GM12878 (cell line): ENCODE results near the gene PARP16. TPM values are rescaled to one million over a fixed set of nuclear protein-coding genes. Genes with fewer than 3 reads are reported as not detected.

Experiments used
- ATAC-seq: fragments of 200-7000 bp; cut with Tn5 transposase; 3 replicates; pipeline ENCODE4 v1.9.1; 2020; ENCODE audit warnings: mild to moderate bottlenecking, moderate library complexity
- BruUV-seq: library from RNA; stranded (reverse); fragments of 400-500 nt; replicated peaks from 2 replicates; lab custom pipeline; 2021; lab: Mats Ljungman, UMichigan
- CTCF ChIA-PET: fragments of 300-600 bp; sonication (Branson Sonifier 250); formaldehyde crosslinking; extraction: SDS; loops from one replicate; lab custom pipeline; 2021; ENCODE audit warnings: inconsistent platforms; lab: Yijun Ruan, JAX
- POLR2A ChIA-PET: fragments of 350-600 bp; formaldehyde crosslinking; extraction: SDS; loops from one replicate; lab custom pipeline; 2021; ENCODE audit warnings: inconsistent platforms; lab: Charles Lee
- RAD21 ChIA-PET: fragments of 300-600 bp; sonication (Branson Sonifier 250); formaldehyde crosslinking; loops from one replicate; lab custom pipeline; 2023; ENCODE audit warnings: antibody characterized with exemption; ENCODE audit not compliant: unreplicated experiment; lab: Charles Lee
- SMC1A ChIA-PET: fragments of 300-600 bp; sonication (Branson Sonifier 250); formaldehyde crosslinking; loops from one replicate; lab custom pipeline; 2023; ENCODE audit not compliant: unreplicated experiment, uncharacterized antibody; lab: Charles Lee
- DNase-seq: peaks from one replicate; pipeline ENCODE4 v3.0.0-alpha.2; 2011; ENCODE audit warnings: low read depth, low spot score
- FAIRE-seq: peaks from 3 replicates; lab custom pipeline; 2011; peaks lifted over from hg19 to GRCh38; lab: Jason Lieb, UNC
- H2AFZ ChIP-seq: 2 replicates; pipeline ENCODE4 v1.6.0; 2011; ENCODE audit warnings: low read depth, low read length, control low read depth; ENCODE audit not compliant: control insufficient read depth
- H3K27ac ChIP-seq: 2 replicates; pipeline ENCODE4 v1.5.1; 2011; ENCODE audit warnings: control low read depth; ENCODE audit not compliant: control insufficient read depth, insufficient read depth
- H3K27me3 ChIP-seq, 2 experiments: replicated peaks in 1 of 2; 2 replicates each; pipeline versions ENCODE4 v1.6.0 to v1.6.1; 2011; ENCODE audit warnings: low read length in 1 of 2; ENCODE audit not compliant: control insufficient read depth in 2 of 2, insufficient read depth in 2 of 2
- H3K36me3 ChIP-seq, 2 experiments: 2 replicates each; pipeline ENCODE4 v1.5.1; 2011; ENCODE audit warnings: low read length in 1 of 2; ENCODE audit not compliant: control insufficient read depth in 2 of 2, insufficient read depth in 2 of 2
- H3K4me1 ChIP-seq: 2 replicates; pipeline ENCODE4 v1.6.1; 2011; ENCODE audit warnings: mild to moderate bottlenecking, low read length, moderate library complexity, mixed read lengths; ENCODE audit not compliant: control insufficient read depth, insufficient read depth
- H3K4me2 ChIP-seq: 2 replicates; pipeline ENCODE4 v1.6.0; 2011; ENCODE audit warnings: control low read depth; ENCODE audit not compliant: control insufficient read depth, insufficient read depth
- H3K4me3 ChIP-seq: fragments of 200-600 bp; sonication (generic); 2 replicates; pipeline ENCODE4 v1.5.1; 2016
- H3K79me2 ChIP-seq: 2 replicates; pipeline ENCODE4 v1.6.0; 2011; ENCODE audit warnings: low read length; ENCODE audit not compliant: control insufficient read depth, insufficient read depth
- H3K9ac ChIP-seq: 2 replicates; pipeline ENCODE4 v1.8.0; 2011; ENCODE audit warnings: low read length, control low read depth, mixed read lengths; ENCODE audit not compliant: control insufficient read depth, insufficient read depth
- H3K9me3 ChIP-seq: replicated peaks from 3 replicates; pipeline ENCODE4 v1.5.1; 2011; ENCODE audit warnings: mild to moderate bottlenecking, low read length; ENCODE audit not compliant: control insufficient read depth, insufficient read depth
- H4K20me1 ChIP-seq: 2 replicates; pipeline ENCODE4 v1.6.0; 2011; ENCODE audit not compliant: control insufficient read depth, insufficient read depth
- BCL11A ChIP-seq: IDR thresholded peaks from 2 replicates; pipeline ENCODE4 v1.6.1; 2011; ENCODE audit warnings: low read depth, low read length
- CEBPZ ChIP-seq: fragments of 150-350 bp; IDR thresholded peaks from 2 replicates; pipeline ENCODE4 v1.6.1; 2016; ENCODE audit warnings: low read depth, low read length
- CREB1 ChIP-seq: IDR thresholded peaks from 2 replicates; pipeline ENCODE4 v1.6.1; 2012; ENCODE audit warnings: low read depth, mild to moderate bottlenecking, inconsistent platforms
- GATAD2B ChIP-seq: fragments of 450-650 bp; conservative IDR thresholded peaks from 2 replicates; pipeline ENCODE4 v1.6.1; 2017; ENCODE audit warnings: low read depth, mild to moderate bottlenecking, moderate library complexity
- HDAC6 ChIP-seq: fragments of 200-600 bp; sonication (generic); IDR thresholded peaks from one replicate; pipeline ENCODE4 v1.8.0; 2017; ENCODE audit warnings: antibody characterized with exemption; ENCODE audit not compliant: unreplicated experiment
- IRF4 ChIP-seq: IDR thresholded peaks from 2 replicates; pipeline ENCODE4 v1.6.1; 2011; ENCODE audit warnings: low read depth, low read length
- MAX ChIP-seq: IDR thresholded peaks from 2 replicates; pipeline ENCODE4 v1.6.1; 2012; ENCODE audit warnings: low read depth, low read length, improper control_type of control experiment
- MYC ChIP-seq: IDR thresholded peaks from 2 replicates; pipeline ENCODE4 v1.6.1; 2011; ENCODE audit warnings: mild to moderate bottlenecking, low read length, moderate library complexity, inconsistent platforms; ENCODE audit not compliant: insufficient read depth, insufficient replicate concordance, insufficient read length, severe bottlenecking
- PKNOX1 ChIP-seq: fragments of 450-650 bp; IDR thresholded peaks from 2 replicates; pipeline ENCODE4 v1.6.1; 2016; ENCODE audit warnings: mild to moderate bottlenecking
- RCOR1 ChIP-seq: conservative IDR thresholded peaks from 2 replicates; pipeline ENCODE4 v1.6.1; 2012; ENCODE audit warnings: low read depth, low read length, improper control_type of control experiment
- SPI1 ChIP-seq: IDR thresholded peaks from 2 replicates; pipeline ENCODE4 v1.6.1; 2011; ENCODE audit warnings: low read depth, mild to moderate bottlenecking, low read length, moderate library complexity, borderline replicate concordance; ENCODE audit not compliant: insufficient read depth
- ZNF24 ChIP-seq: fragments of 450-650 bp; IDR thresholded peaks from 2 replicates; pipeline ENCODE4 v1.6.1; 2017; ENCODE audit warnings: antibody characterized with exemption, mild to moderate bottlenecking
- WGBS: methylation state at CpG from one replicate; pipeline ENCODE4 v1.1.6; 2016; ENCODE audit warnings: low lambda C conversion rate; ENCODE audit not compliant: insufficient replicate concordance, insufficient coverage; ENCODE audit errors: missing lambda C conversion rate; 5-methylcytosine and 5-hydroxymethylcytosine counted together
- in situ Hi-C: fragments of 300-500 bp; cut with MboI; formaldehyde crosslinking; loops from 9 replicates; pipeline ENCODE4 v1.14.3; 2018; ENCODE audit warnings: mixed read lengths
- intact Hi-C: fragments of 100-400 bp; cut with micrococcal nuclease; formaldehyde crosslinking; loops from one replicate; pipeline ENCODE4 v1.14.2; 2022; ENCODE audit not compliant: unreplicated experiment
- polyA plus RNA-seq, 11 experiments: library from polyadenylated mRNA; depleted of rRNA in 4 of 11; unstranded in 6 of 11; stranded (reverse) in 5 of 11; fragments of >200 nt; fragmentation: Nextera tagmentation in 4 of 11; fragmentation: Illumina TruSeq in 1 of 11; extraction: Ambion mirVana in 4 of 11; extraction: Trizol in 1 of 11; gene quantifications; 1 replicate in 1 of 11; 2 replicates in 10 of 11; pipeline versions ENCODE4 v1.2.1 to v1.2.3, GENCODE V29; 2011 to 2016; ENCODE audit warnings: inconsistent platforms in 2 of 11, missing spikeins in 2 of 11, low read depth in 1 of 11
- total RNA-seq, 4 experiments: library from RNA; depleted of rRNA in 3 of 4; stranded (reverse); fragments of >200 nt in 3 of 4; fragmentation: Illumina TruSeq in 1 of 4; extraction: Trizol in 1 of 4; gene quantifications; 2 replicates each; pipeline versions ENCODE4 v1.2.1 to v1.2.3, GENCODE V29; 2013 to 2021

Gene PARP16
- total and polyA plus RNA-seq, 10 of the 15 experiments (the other 5 are each of a cell fraction or from before 2014, with no cell fraction given) = 4.9 to 15.7 (median 9.9) TPM

GRCh38 chr15:65292938-65293518 is 6.3 kb upstream of the PARP16 start:
- Histone ChIP-seq H3K27me3 (no peaks in the 10 kb centered on the region), H4K20me1 (no peaks in the 10 kb centered on the region), H3K9me3 (no peaks in the 10 kb centered on the region), H3K4me2 (no peak overlapping the region), H3K36me3 (no peaks in the 10 kb centered on the region), H2AFZ (no peak overlapping the region), H3K4me1 (peaks cover 6% of the 10 kb centered on the region), H3K4me3 (no peak overlapping the region), H3K9ac (no peak overlapping the region), H3K79me2 (no peaks in the 10 kb centered on the region), H3K27ac (no peak overlapping the region)
- SMC1A ChIA-PET = no interaction called here
- intact Hi-C loops (loop anchor here (10.0 kb wide), 1 partner anchor 468 kb away; the partner anchor contains the start of gene PIF1), in situ Hi-C loops (no loop called here)
- RAD21 ChIA-PET = interaction anchor here (1.1 kb wide), 1 partner anchor 108 kb away, joined by 5 read pairs; the partner anchor contains the start of gene CLPX
- no TSS peak for BruUV-seq
- 0% methylated on average over 1 of the region's 1 CpG for WGBS
- DNase-seq (no peak), ATAC-seq (no peak), FAIRE-seq (no peak)
- TF ChIP-seq RCOR1 (no peak), IRF4 (no peak), GATAD2B (no peak), SPI1 (peak; percentile 32; the same call in 1 of the 2 replicates), PKNOX1 (peak; percentile 73), ZNF24 (no peak)
- CTCF ChIA-PET = no interaction called here
- POLR2A ChIA-PET = interaction anchor here (0.7 kb wide), 1 partner anchor 635 kb away, joined by 4 read pairs; no protein-coding TSS in a partner anchor

- WGBS = 73% methylated on average over 7 of the region's 7 CpGs
- in situ Hi-C loops = no loop called here
- POLR2A ChIA-PET = interaction anchor here (1.1 kb wide), 1 partner anchor 8 kb away, joined by 3 read pairs; no protein-coding TSS in a partner anchor
- TF ChIP-seq CEBPZ = no peak
- TF ChIP-seq CREB1 = no peak
- no peak for TF ChIP-seq HDAC6
- no peak for TF ChIP-seq BCL11A
- TF ChIP-seq MYC = no peak
- no peak for TF ChIP-seq MAX
These were observed 3.5 kb upstream of the PARP16 start for GRCh38 chr15:65290228-65290627.

More at GRCh38 chr15:65290228-65290627, 3.5 kb upstream of the PARP16 start:
- intact Hi-C loops = loop anchor here (10.0 kb wide), 1 partner anchor 465 kb away; the partner anchor contains the start of gene PIF1
- ChIA-PET CTCF (no interaction called here), SMC1A (no interaction called here), RAD21 (no interaction called here)
- no peaks in the 10 kb centered on the region for H3K36me3 ChIP-seq
- H3K9me3 ChIP-seq = no peaks in the 10 kb centered on the region
- no TSS peak for BruUV-seq
- H3K27ac ChIP-seq = no peak overlapping the region
- H3K79me2 ChIP-seq = no peaks in the 10 kb centered on the region; the same call in 1 of the 2 replicates
- H2AFZ ChIP-seq = no peak overlapping the region
- no peak for FAIRE-seq
- no peak for ATAC-seq
- H3K27me3 ChIP-seq = no peaks in the 10 kb centered on the region
- no peak overlapping the region for H3K4me3 ChIP-seq
- no peak overlapping the region for H3K4me2 ChIP-seq
- H4K20me1 ChIP-seq = no peaks in the 10 kb centered on the region
- no peak for DNase-seq
- H3K4me1 ChIP-seq = peaks cover 14% of the 10 kb centered on the region
- H3K9ac ChIP-seq = no peak overlapping the region
